GM12878 (cell line): ENCODE results near the gene CITED1. TPM values are rescaled to one million over a fixed set of nuclear protein-coding genes. Genes with fewer than 3 reads are reported as not detected.

ENCODE experiments used
- ATAC-seq: fragments of 200-7000 bp; cut with Tn5 transposase; 3 replicates; pipeline ENCODE4 v1.9.1; 2020; ENCODE audit warnings: mild to moderate bottlenecking, moderate library complexity
- BruUV-seq: library from RNA; stranded (reverse); fragments of 400-500 nt; replicated peaks from 2 replicates; lab custom pipeline; 2021; lab: Mats Ljungman, UMichigan
- CTCF ChIA-PET: fragments of 300-600 bp; sonication (Branson Sonifier 250); formaldehyde crosslinking; extraction: SDS; loops from one replicate; lab custom pipeline; 2021; ENCODE audit warnings: inconsistent platforms; lab: Yijun Ruan, JAX
- POLR2A ChIA-PET: fragments of 350-600 bp; formaldehyde crosslinking; extraction: SDS; loops from one replicate; lab custom pipeline; 2021; ENCODE audit warnings: inconsistent platforms; lab: Charles Lee
- RAD21 ChIA-PET: fragments of 300-600 bp; sonication (Branson Sonifier 250); formaldehyde crosslinking; loops from one replicate; lab custom pipeline; 2023; ENCODE audit warnings: antibody characterized with exemption; ENCODE audit not compliant: unreplicated experiment; lab: Charles Lee
- SMC1A ChIA-PET: fragments of 300-600 bp; sonication (Branson Sonifier 250); formaldehyde crosslinking; loops from one replicate; lab custom pipeline; 2023; ENCODE audit not compliant: unreplicated experiment, uncharacterized antibody; lab: Charles Lee
- DNase-seq: peaks from one replicate; pipeline ENCODE4 v3.0.0-alpha.2; 2011; ENCODE audit warnings: low read depth, low spot score
- FAIRE-seq: peaks from 3 replicates; lab custom pipeline; 2011; peaks lifted over from hg19 to GRCh38; lab: Jason Lieb, UNC
- H2AFZ ChIP-seq: 2 replicates; pipeline ENCODE4 v1.6.0; 2011; ENCODE audit warnings: low read depth, low read length, control low read depth; ENCODE audit not compliant: control insufficient read depth
- H3K27ac ChIP-seq: 2 replicates; pipeline ENCODE4 v1.5.1; 2011; ENCODE audit warnings: control low read depth; ENCODE audit not compliant: control insufficient read depth, insufficient read depth
- H3K27me3 ChIP-seq, 2 experiments: replicated peaks in 1 of 2; 2 replicates each; pipeline versions ENCODE4 v1.6.0 to v1.6.1; 2011; ENCODE audit warnings: low read length in 1 of 2; ENCODE audit not compliant: control insufficient read depth in 2 of 2, insufficient read depth in 2 of 2
- H3K36me3 ChIP-seq, 2 experiments: 2 replicates each; pipeline ENCODE4 v1.5.1; 2011; ENCODE audit warnings: low read length in 1 of 2; ENCODE audit not compliant: control insufficient read depth in 2 of 2, insufficient read depth in 2 of 2
- H3K4me1 ChIP-seq: 2 replicates; pipeline ENCODE4 v1.6.1; 2011; ENCODE audit warnings: mild to moderate bottlenecking, low read length, moderate library complexity, mixed read lengths; ENCODE audit not compliant: control insufficient read depth, insufficient read depth
- H3K4me2 ChIP-seq: 2 replicates; pipeline ENCODE4 v1.6.0; 2011; ENCODE audit warnings: control low read depth; ENCODE audit not compliant: control insufficient read depth, insufficient read depth
- H3K4me3 ChIP-seq: fragments of 200-600 bp; sonication (generic); 2 replicates; pipeline ENCODE4 v1.5.1; 2016
- H3K79me2 ChIP-seq: 2 replicates; pipeline ENCODE4 v1.6.0; 2011; ENCODE audit warnings: low read length; ENCODE audit not compliant: control insufficient read depth, insufficient read depth
- H3K9ac ChIP-seq: 2 replicates; pipeline ENCODE4 v1.8.0; 2011; ENCODE audit warnings: low read length, control low read depth, mixed read lengths; ENCODE audit not compliant: control insufficient read depth, insufficient read depth
- H3K9me3 ChIP-seq: replicated peaks from 3 replicates; pipeline ENCODE4 v1.5.1; 2011; ENCODE audit warnings: mild to moderate bottlenecking, low read length; ENCODE audit not compliant: control insufficient read depth, insufficient read depth
- H4K20me1 ChIP-seq: 2 replicates; pipeline ENCODE4 v1.6.0; 2011; ENCODE audit not compliant: control insufficient read depth, insufficient read depth
- CBX5 ChIP-seq: sonication (generic); IDR thresholded peaks from 2 replicates; pipeline ENCODE4 v1.6.1; 2016; ENCODE audit warnings: low read depth, moderate library complexity, mild to moderate bottlenecking, inconsistent platforms
- DPF2 ChIP-seq: fragments of 450-650 bp; IDR thresholded peaks from 2 replicates; pipeline ENCODE4 v1.6.1; 2017; ENCODE audit warnings: mild to moderate bottlenecking
- GATAD2B ChIP-seq: fragments of 450-650 bp; conservative IDR thresholded peaks from 2 replicates; pipeline ENCODE4 v1.6.1; 2017; ENCODE audit warnings: low read depth, mild to moderate bottlenecking, moderate library complexity
- HDAC6 ChIP-seq: fragments of 200-600 bp; sonication (generic); IDR thresholded peaks from one replicate; pipeline ENCODE4 v1.8.0; 2017; ENCODE audit warnings: antibody characterized with exemption; ENCODE audit not compliant: unreplicated experiment
- HDGF ChIP-seq: fragments of 450-650 bp; IDR thresholded peaks from 2 replicates; pipeline ENCODE4 v1.6.1; 2016; ENCODE audit warnings: antibody characterized with exemption
- NBN ChIP-seq: fragments of 450-650 bp; IDR thresholded peaks from 2 replicates; pipeline ENCODE4 v1.6.1; 2016
- NR2C1 ChIP-seq: fragments of 450-650 bp; IDR thresholded peaks from 2 replicates; pipeline ENCODE4 v1.6.1; 2017; ENCODE audit warnings: antibody characterized with exemption, mild to moderate bottlenecking, moderate library complexity
- NR2C2 ChIP-seq: IDR thresholded peaks from 2 replicates; pipeline ENCODE4 v1.6.1; 2011; ENCODE audit warnings: borderline replicate concordance, low read depth; ENCODE audit not compliant: control insufficient read depth, insufficient read length
- NR2F1 ChIP-seq: fragments of 450-650 bp; conservative IDR thresholded peaks from 2 replicates; pipeline ENCODE4 v1.6.1; 2017; ENCODE audit warnings: mild to moderate bottlenecking
- POLR2A ChIP-seq: IDR thresholded peaks from 2 replicates; pipeline ENCODE4 v1.6.1; 2011; ENCODE audit warnings: low read depth, mild to moderate bottlenecking, low read length
- POLR2AphosphoS2 ChIP-seq: IDR thresholded peaks from 2 replicates; pipeline ENCODE4 v1.6.1; 2011; ENCODE audit warnings: low read depth, mild to moderate bottlenecking, low read length, improper control_type of control experiment, moderate library complexity
- POLR2AphosphoS5 ChIP-seq: IDR thresholded peaks from 2 replicates; pipeline ENCODE4 v1.6.1; 2011; ENCODE audit warnings: mild to moderate bottlenecking, low read length, inconsistent platforms
- SP1 ChIP-seq: IDR thresholded peaks from one replicate; pipeline ENCODE4 v1.6.1; 2011; ENCODE audit warnings: low read depth, low read length
- STAT3 ChIP-seq: IDR thresholded peaks from 2 replicates; pipeline ENCODE4 v1.6.1; 2011; ENCODE audit warnings: low read depth, low read length, improper control_type of control experiment
- ZNF384 ChIP-seq: IDR thresholded peaks from 2 replicates; pipeline ENCODE4 v1.6.1; 2012; ENCODE audit warnings: low read depth, mild to moderate bottlenecking, low read length, improper control_type of control experiment, borderline replicate concordance
- WGBS: methylation state at CpG from one replicate; pipeline ENCODE4 v1.1.6; 2016; ENCODE audit warnings: low lambda C conversion rate; ENCODE audit not compliant: insufficient replicate concordance, insufficient coverage; ENCODE audit errors: missing lambda C conversion rate; 5-methylcytosine and 5-hydroxymethylcytosine counted together
- in situ Hi-C: fragments of 300-500 bp; cut with MboI; formaldehyde crosslinking; loops from 9 replicates; pipeline ENCODE4 v1.14.3; 2018; ENCODE audit warnings: mixed read lengths
- intact Hi-C: fragments of 100-400 bp; cut with micrococcal nuclease; formaldehyde crosslinking; loops from one replicate; pipeline ENCODE4 v1.14.2; 2022; ENCODE audit not compliant: unreplicated experiment
- polyA plus RNA-seq, 11 experiments: library from polyadenylated mRNA; depleted of rRNA in 4 of 11; unstranded in 6 of 11; stranded (reverse) in 5 of 11; fragments of >200 nt; fragmentation: Nextera tagmentation in 4 of 11; fragmentation: Illumina TruSeq in 1 of 11; extraction: Ambion mirVana in 4 of 11; extraction: Trizol in 1 of 11; gene quantifications; 1 replicate in 1 of 11; 2 replicates in 10 of 11; pipeline versions ENCODE4 v1.2.1 to v1.2.3, GENCODE V29; 2011 to 2016; ENCODE audit warnings: inconsistent platforms in 2 of 11, missing spikeins in 2 of 11, low read depth in 1 of 11
- total RNA-seq, 4 experiments: library from RNA; depleted of rRNA in 3 of 4; stranded (reverse); fragments of >200 nt in 3 of 4; fragmentation: Illumina TruSeq in 1 of 4; extraction: Trizol in 1 of 4; gene quantifications; 2 replicates each; pipeline versions ENCODE4 v1.2.1 to v1.2.3, GENCODE V29; 2013 to 2021

CITED1 gene
- total and polyA plus RNA-seq, 10 of the 15 experiments (the other 5 are each of a cell fraction or from before 2014, with no cell fraction given): 0.56 TPM; not detected in 9

- H4K20me1 ChIP-seq: peaks cover 3% of the 10 kb centered on the region; the same call in 1 of the 2 replicates
- no peaks in the 10 kb centered on the region for H3K9me3 ChIP-seq
- peaks cover 4% of the 10 kb centered on the region; the same call in 1 of the 2 replicates for H3K4me1 ChIP-seq
- intact Hi-C loops: no loop called here
- in situ Hi-C loops: loop anchor here (10.0 kb wide), 1 partner anchor 1584 kb away; the partner anchor contains the start of gene XIST
- no peak overlapping the region for H3K9ac ChIP-seq
- ChIA-PET CTCF (interaction anchor here (0.9 to 3.2 kb wide), 2 partner anchors 26 to 270 kb away, joined by 3 to 18 read pairs; no protein-coding TSS in a partner anchor), RAD21 (no interaction called here), SMC1A (no interaction called here), POLR2A (no interaction called here)
- TF ChIP-seq NR2C2 (no peak), GATAD2B (no peak), NR2C1 (no peak), NBN (no peak), POLR2AphosphoS2 (peak; percentile 22; the same call in 1 of the 2 replicates), HDGF (no peak), HDAC6 (no peak), POLR2AphosphoS5 (peak; percentile 27; the same call in 1 of the 2 replicates), CBX5 (no peak), ZNF384 (no peak), DPF2 (no peak), STAT3 (no peak), NR2F1 (no peak), POLR2A (0 out of 2 replicates have a peak, but pooled peaks have one; percentile 6), SP1 (no peak)
- H3K4me3 ChIP-seq: no peak overlapping the region
- ATAC-seq (peak; percentile 15), FAIRE-seq (no peak), DNase-seq (no peak)
- no peaks in the 10 kb centered on the region for H3K27me3 ChIP-seq
- no TSS peak for BruUV-seq
- H3K27ac ChIP-seq: no peak overlapping the region
- 52% methylated on average over 2 of the region's 3 CpGs for WGBS
- no peak overlapping the region for H3K4me2 ChIP-seq
- no peak overlapping the region for H2AFZ ChIP-seq
- H3K36me3 ChIP-seq: peaks cover 24 to 69% of the 10 kb centered on the region in 2 experiments
- peaks cover 35% of the 10 kb centered on the region for H3K79me2 ChIP-seq
Measured at GRCh38 chrX:72271091-72271788, 34.5 kb downstream of the CITED1 start.
